ENCODE results near the gene KRTAP4-7. TPM values are rescaled to one million over a fixed set of nuclear protein-coding genes. Genes with fewer than 3 reads are reported as not detected.
"Not testable (repeated sequence)": the region's sequence is repeated elsewhere in the genome, so short reads cannot be mapped to it uniquely, and the experiment has no call there.

KRTAP4-7 gene
- total RNA-seq, 2 donors from 2014 or later = not detected

- no peak for DNase-seq
- Histone ChIP-seq H3K27me3 (no peaks in the 10 kb centered on the region), H3K9me3 (no peaks in the 10 kb centered on the region), H3K4me3 (no peak overlapping the region), H3K4me1 (no peaks in the 10 kb centered on the region), H3K36me3 (no peaks in the 10 kb centered on the region), H3K27ac (no peak overlapping the region), H3K9ac (ENCODE audit: low read depth in 2 of 2, low read length in 2 of 2) (no peak overlapping the region)
- TF ChIP-seq CTCF (IDR thresholded peaks at IDR 0.05) = no peak
- intact Hi-C loops (cut with DNase I) = no loop called here
Measured at GRCh38 chr17:41098481-41098880, 14.5 kb downstream of the KRTAP4-7 start.

- H3K27me3 ChIP-seq; H3K4me3 ChIP-seq; H3K9ac ChIP-seq (ENCODE audit: low read depth in 2 of 2, low read length in 2 of 2); H3K4me1 ChIP-seq; DNase-seq; H3K9me3 ChIP-seq; H3K27ac ChIP-seq; H3K36me3 ChIP-seq; intact Hi-C loops (cut with DNase I): not testable (repeated sequence)
Measured at GRCh38 chr17:41099682-41100480, 15.9 kb downstream of the KRTAP4-7 start.

- no peaks in the 10 kb centered on the region for H3K9me3 ChIP-seq
- no peak for DNase-seq
- no peaks in the 10 kb centered on the region for H3K4me1 ChIP-seq
- intact Hi-C loops (cut with DNase I) = no loop called here
- no peak within 1 kb of the TSS for H3K27ac ChIP-seq
- no peak for TF ChIP-seq CTCF (IDR thresholded peaks at IDR 0.05)
- no peak within 1 kb of the TSS for H3K4me3 ChIP-seq
- H3K9ac ChIP-seq (ENCODE audit: low read depth in 2 of 2, low read length in 2 of 2) = no peak within 1 kb of the TSS
- H3K36me3 ChIP-seq = no peaks in the 10 kb centered on the region
- H3K27me3 ChIP-seq = no peaks in the 10 kb centered on the region
Measured at GRCh38 chr17:41101586-41102259, 17.8 kb downstream of the KRTAP4-7 start, which contains the start of gene KRTAP4-16. Gene KRTAP4-16 (minus strand): TSS chr17:41102209. CDS start chr17:41102209, 0 bp downstream.

- Histone ChIP-seq H3K27me3 (no peaks in the 10 kb centered on the region), H3K36me3 (no peaks in the 10 kb centered on the region), H3K9ac (ENCODE audit: low read depth in 2 of 2, low read length in 2 of 2) (no peak overlapping the region), H3K27ac (no peak overlapping the region), H3K4me3 (no peak overlapping the region), H3K9me3 (no peaks in the 10 kb centered on the region), H3K4me1 (no peaks in the 10 kb centered on the region)
- TF ChIP-seq CTCF (IDR thresholded peaks at IDR 0.05) = no peak
- intact Hi-C loops (cut with DNase I) = no loop called here
- no peak for DNase-seq
Measured at GRCh38 chr17:41103896-41104295, 19.9 kb downstream of the KRTAP4-7 start.

GRCh38 chr17:41104386-41105038, 20.6 kb downstream of the KRTAP4-7 start:
- intact Hi-C loops (cut with DNase I); H3K9me3 ChIP-seq; H3K4me1 ChIP-seq; H3K27ac ChIP-seq; H3K36me3 ChIP-seq; H3K9ac ChIP-seq (ENCODE audit: low read depth in 2 of 2, low read length in 2 of 2); DNase-seq; H3K27me3 ChIP-seq; H3K4me3 ChIP-seq: not testable (repeated sequence)

GRCh38 chr17:41105347-41105746, 21.4 kb downstream of the KRTAP4-7 start, which contains the start of gene KRTAP4-9:
Gene KRTAP4-9 (plus strand): TSS chr17:41105389. CDS start chr17:41105389, 0 bp downstream.
- H3K4me3 ChIP-seq; intact Hi-C loops (cut with DNase I); DNase-seq: not testable (repeated sequence)

More at GRCh38 chr17:41105347-41105746, 21.4 kb downstream of the KRTAP4-7 start, which contains the start of gene KRTAP4-9:
- not testable (repeated sequence) for H3K27me3 ChIP-seq; H3K4me1 ChIP-seq; H3K27ac ChIP-seq; H3K9me3 ChIP-seq; H3K9ac ChIP-seq (ENCODE audit: low read depth in 2 of 2, low read length in 2 of 2); H3K36me3 ChIP-seq
